ENCODE results near the gene BAZ1B. TPM values are rescaled to one million over a fixed set of nuclear protein-coding genes. Genes with fewer than 3 reads are reported as not detected.

The BAZ1B gene
- total RNA-seq, 1 donor from 2014 or later: 85.8 TPM

GRCh38 chr7:73429622-73430505 lies 92.2 kb downstream of the BAZ1B start:
- Histone ChIP-seq H3K27ac (no peak overlapping the region), H2AFZ (replicated peaks) (no peak overlapping the region), H3K36me3 (no peaks in the 10 kb centered on the region), H3K4me3 (peak overlapping the region; percentile 45), H3K27me3 (peaks cover 14% of the 10 kb centered on the region), H3K79me2 (ENCODE audit: low read depth) (no peaks in the 10 kb centered on the region), H4K20me1 (ENCODE audit: low read depth) (peaks cover 3% of the 10 kb centered on the region), H3K9me3 (ENCODE audit: low read depth) (no peaks in the 10 kb centered on the region), H3F3A (ENCODE audit: low read depth) (peaks cover 29% of the 10 kb centered on the region), H3K4me2 (peak overlapping the region; percentile 86), H3K4me1 (peaks cover 17% of the 10 kb centered on the region), H3K9ac (no peak overlapping the region)
- no peak for DNase-seq (ENCODE audit: low spot score)
- H3K27me3 Mint-ChIP-seq (ENCODE audit: insufficient read depth, low read depth): peaks cover 22% of the 10 kb centered on the region
- H3K9me3 Mint-ChIP-seq: no peaks in the 10 kb centered on the region
- H3K36me3 Mint-ChIP-seq: peaks cover 2% of the 10 kb centered on the region
- H3K4me3 Mint-ChIP-seq: peak overlapping the region; percentile 72
- peaks cover 35% of the 10 kb centered on the region for H3K4me1 Mint-ChIP-seq
- H3K27ac Mint-ChIP-seq: peak overlapping the region; percentile 92
- no peak for TF ChIP-seq EZH2 (IDR thresholded peaks at IDR 0.05)
- TF ChIP-seq EZH2phosphoT487 (IDR thresholded peaks at IDR 0.05): no peak
- TF ChIP-seq CTCF (IDR thresholded peaks at IDR 0.05): no peak

GRCh38 chr7:73429215-73429614 lies 92.9 kb downstream of the BAZ1B start:
- peaks cover 36% of the 10 kb centered on the region for H3K4me1 Mint-ChIP-seq
- no peaks in the 10 kb centered on the region for H4K20me1 ChIP-seq (ENCODE audit: low read depth)
- peak overlapping the region; percentile 92 for H3K27ac Mint-ChIP-seq
- peaks cover 29% of the 10 kb centered on the region for H3F3A ChIP-seq (ENCODE audit: low read depth)
- H3K4me1 ChIP-seq: peaks cover 18% of the 10 kb centered on the region
- H3K36me3 ChIP-seq: no peaks in the 10 kb centered on the region
- H3K9ac ChIP-seq: no peak overlapping the region
- peak overlapping the region; percentile 86 for H3K4me2 ChIP-seq
- peaks cover 8% of the 10 kb centered on the region for H3K27me3 ChIP-seq
- TF ChIP-seq CTCF (IDR thresholded peaks at IDR 0.05) (no peak), EZH2 (IDR thresholded peaks at IDR 0.05) (no peak), EZH2phosphoT487 (IDR thresholded peaks at IDR 0.05) (no peak)
- no peaks in the 10 kb centered on the region for H3K79me2 ChIP-seq (ENCODE audit: low read depth)
- H3K4me3 Mint-ChIP-seq: peak overlapping the region; percentile 72
- H3K9me3 Mint-ChIP-seq: no peaks in the 10 kb centered on the region
- peak; percentile 98 for DNase-seq (ENCODE audit: low spot score)
- peak overlapping the region; percentile 6 for H3K27ac ChIP-seq
- H3K36me3 Mint-ChIP-seq: no peaks in the 10 kb centered on the region
- peaks cover 22% of the 10 kb centered on the region for H3K27me3 Mint-ChIP-seq (ENCODE audit: insufficient read depth, low read depth)
- H2AFZ ChIP-seq (replicated peaks): peak overlapping the region; percentile 29
- H3K4me3 ChIP-seq: peak overlapping the region; percentile 45
- H3K9me3 ChIP-seq (ENCODE audit: low read depth): no peaks in the 10 kb centered on the region

- no peaks in the 10 kb centered on the region for H3K36me3 ChIP-seq
- peak overlapping the region; percentile 6 for H3K27ac ChIP-seq
- no peak overlapping the region for H3K27ac Mint-ChIP-seq
- H3K9me3 ChIP-seq (ENCODE audit: low read depth): no peaks in the 10 kb centered on the region
- H3K27me3 ChIP-seq: peaks cover 4% of the 10 kb centered on the region
- H3K27me3 Mint-ChIP-seq (ENCODE audit: insufficient read depth, low read depth): peaks cover 25% of the 10 kb centered on the region
- no peaks in the 10 kb centered on the region for H4K20me1 ChIP-seq (ENCODE audit: low read depth)
- peaks cover 39% of the 10 kb centered on the region for H3K4me1 Mint-ChIP-seq
- H3K4me1 ChIP-seq: peaks cover 26% of the 10 kb centered on the region
- peak overlapping the region; percentile 86 for H3K4me2 ChIP-seq
- TF ChIP-seq EZH2 (IDR thresholded peaks at IDR 0.05): no peak
- no peak for TF ChIP-seq EZH2phosphoT487 (IDR thresholded peaks at IDR 0.05)
- peak; percentile 24 for TF ChIP-seq CTCF (IDR thresholded peaks at IDR 0.05)
- H3K36me3 Mint-ChIP-seq: no peaks in the 10 kb centered on the region
- peak; percentile 57 for DNase-seq (ENCODE audit: low spot score)
- H3K4me3 ChIP-seq: peak overlapping the region; percentile 45
- H3K79me2 ChIP-seq (ENCODE audit: low read depth): no peaks in the 10 kb centered on the region
- no peak overlapping the region for H3K9ac ChIP-seq
- H3K4me3 Mint-ChIP-seq: no peak overlapping the region
- H3F3A ChIP-seq (ENCODE audit: low read depth): peaks cover 26% of the 10 kb centered on the region
- H2AFZ ChIP-seq (replicated peaks): peak overlapping the region; percentile 29
- no peaks in the 10 kb centered on the region for H3K9me3 Mint-ChIP-seq
Measured at GRCh38 chr7:73427902-73428787, 93.9 kb downstream of the BAZ1B start.

All from neural progenitor cell (in vitro differentiated cells).